GM12878 (cell line): ENCODE measurements around the gene LST1. TPM values are rescaled to one million over a fixed set of nuclear protein-coding genes. Genes with fewer than 3 reads are reported as not detected.

Source experiments
- ATF7 ChIP-seq: fragments of 450-650 bp; IDR thresholded peaks from 2 replicates; pipeline ENCODE4 v1.6.1; 2016; ENCODE audit warnings: low read depth, mild to moderate bottlenecking
- BCL11A ChIP-seq: IDR thresholded peaks from 2 replicates; pipeline ENCODE4 v1.6.1; 2011; ENCODE audit warnings: low read depth, low read length
- BHLHE40 ChIP-seq, 2 experiments: fragments of 450-650 bp in 1 of 2; IDR thresholded peaks; 2 replicates each; pipeline ENCODE4 v1.6.1; 2011 to 2017; ENCODE audit warnings: low read depth in 2 of 2, borderline replicate concordance in 1 of 2, improper control_type of control experiment in 1 of 2, low read length in 1 of 2, mild to moderate bottlenecking in 1 of 2
- CBX3 ChIP-seq: fragments of 200-600 bp; sonication (generic); IDR thresholded peaks from 2 replicates; pipeline ENCODE4 v1.6.1; 2016; ENCODE audit warnings: low read depth, borderline replicate concordance
- CEBPB ChIP-seq, 2 experiments: fragments of 150-350 bp in 1 of 2; IDR thresholded peaks; 2 replicates each; pipeline ENCODE4 v1.6.1; 2012 to 2014; ENCODE audit warnings: low read depth in 2 of 2, low read length in 2 of 2, borderline replicate concordance in 1 of 2, inconsistent platforms in 1 of 2
- CHD1 ChIP-seq: IDR thresholded peaks from 2 replicates; pipeline ENCODE4 v1.6.1; 2012; ENCODE audit warnings: low read depth, low read length, improper control_type of control experiment
- CTCF ChIP-seq, 3 experiments: IDR thresholded peaks in 2 of 3; conservative IDR thresholded peaks in 1 of 3; 2 replicates each; pipeline ENCODE4 v1.5.1; 2011; ENCODE audit warnings: low read depth in 3 of 3, low read length in 3 of 3, mild to moderate bottlenecking in 3 of 3, control low read depth in 2 of 3, moderate library complexity in 2 of 3, inconsistent platforms in 1 of 3, mixed read lengths in 1 of 3; ENCODE audit not compliant: control insufficient read depth in 2 of 3, insufficient read depth in 1 of 3; ENCODE audit errors: extremely low read depth in 1 of 3
- ELK1 ChIP-seq: IDR thresholded peaks from 2 replicates; pipeline ENCODE4 v1.6.1; 2012; ENCODE audit warnings: low read depth, low read length, improper control_type of control experiment
- EZH2 ChIP-seq: IDR thresholded peaks from 2 replicates; pipeline ENCODE4 v1.6.1; 2012; ENCODE audit warnings: low read depth, mild to moderate bottlenecking, control low read depth, inconsistent platforms, low read length, borderline replicate concordance; ENCODE audit not compliant: control insufficient read depth
- HCFC1 ChIP-seq: fragments of 150-350 bp; IDR thresholded peaks from 2 replicates; pipeline ENCODE4 v1.6.1; 2014; ENCODE audit warnings: low read length
- MEF2A ChIP-seq: IDR thresholded peaks from 2 replicates; pipeline ENCODE4 v1.6.1; 2011; ENCODE audit warnings: low read depth, mild to moderate bottlenecking, low read length, moderate library complexity; ENCODE audit not compliant: insufficient read depth
- MLLT1 ChIP-seq: fragments of 450-650 bp; IDR thresholded peaks from 2 replicates; pipeline ENCODE4 v1.6.1; 2016; ENCODE audit warnings: mild to moderate bottlenecking
- MXI1 ChIP-seq: fragments of 150-350 bp; IDR thresholded peaks from 2 replicates; pipeline ENCODE4 v1.6.1; 2011; ENCODE audit warnings: low read depth, mild to moderate bottlenecking, inconsistent platforms, low read length, improper control_type of control experiment
- MYB ChIP-seq: fragments of 150-350 bp; IDR thresholded peaks from 2 replicates; pipeline ENCODE4 v1.6.1; 2014; ENCODE audit warnings: mild to moderate bottlenecking, low read depth, low read length, borderline replicate concordance
- NBN ChIP-seq: fragments of 450-650 bp; IDR thresholded peaks from 2 replicates; pipeline ENCODE4 v1.6.1; 2016
- NFYA ChIP-seq: IDR thresholded peaks from 2 replicates; pipeline ENCODE4 v1.6.1; 2011; ENCODE audit warnings: low read depth, mild to moderate bottlenecking, low read length, improper control_type of control experiment, borderline replicate concordance
- POLR2A ChIP-seq: IDR thresholded peaks from 2 replicates; pipeline ENCODE4 v1.6.1; 2011; ENCODE audit warnings: low read depth, mild to moderate bottlenecking, low read length
- RB1 ChIP-seq: fragments of 450-650 bp; formaldehyde crosslinking; IDR thresholded peaks from 2 replicates; pipeline ENCODE4 v1.6.1; 2017; ENCODE audit warnings: mild to moderate bottlenecking, borderline replicate concordance
- SIN3A ChIP-seq: IDR thresholded peaks from 2 replicates; pipeline ENCODE4 v1.6.1; 2012; ENCODE audit warnings: low read depth, low read length, improper control_type of control experiment
- SMAD5 ChIP-seq: IDR thresholded peaks from 2 replicates; pipeline ENCODE4 v1.6.1; 2016; ENCODE audit warnings: antibody characterized with exemption, low read depth
- SPI1 ChIP-seq: IDR thresholded peaks from 2 replicates; pipeline ENCODE4 v1.6.1; 2011; ENCODE audit warnings: low read depth, mild to moderate bottlenecking, low read length, moderate library complexity, borderline replicate concordance; ENCODE audit not compliant: insufficient read depth
- ZBTB4 ChIP-seq: fragments of 450-650 bp; formaldehyde crosslinking; IDR thresholded peaks from 2 replicates; pipeline ENCODE4 v1.4.0; 2022; ENCODE audit warnings: mild to moderate bottlenecking, moderate library complexity
- ZNF622 ChIP-seq: fragments of 450-650 bp; IDR thresholded peaks from 2 replicates; pipeline ENCODE4 v1.6.1; 2017; ENCODE audit warnings: mild to moderate bottlenecking, inconsistent platforms
- ZZZ3 ChIP-seq: IDR thresholded peaks from 2 replicates; pipeline ENCODE4 v1.6.1; 2011; ENCODE audit warnings: low read depth; ENCODE audit not compliant: control insufficient read depth, insufficient read length
- polyA plus RNA-seq, 11 experiments: library from polyadenylated mRNA; depleted of rRNA in 4 of 11; unstranded in 6 of 11; stranded (reverse) in 5 of 11; fragments of >200 nt; fragmentation: Nextera tagmentation in 4 of 11; fragmentation: Illumina TruSeq in 1 of 11; extraction: Ambion mirVana in 4 of 11; extraction: Trizol in 1 of 11; gene quantifications; 1 replicate in 1 of 11; 2 replicates in 10 of 11; pipeline versions ENCODE4 v1.2.1 to v1.2.3, GENCODE V29; 2011 to 2016; ENCODE audit warnings: inconsistent platforms in 2 of 11, missing spikeins in 2 of 11, low read depth in 1 of 11
- total RNA-seq, 4 experiments: library from RNA; depleted of rRNA in 3 of 4; stranded (reverse); fragments of >200 nt in 3 of 4; fragmentation: Illumina TruSeq in 1 of 4; extraction: Trizol in 1 of 4; gene quantifications; 2 replicates each; pipeline versions ENCODE4 v1.2.1 to v1.2.3, GENCODE V29; 2013 to 2021

Gene LST1
- total and polyA plus RNA-seq, 10 of the 15 experiments (the other 5 are each of a cell fraction or from before 2014, with no cell fraction given) = 4.1 to 35.5 (median 16.4) TPM

- TF ChIP-seq MEF2A (peak; percentile 61; the same call in 1 of the 2 replicates), BHLHE40 (IDR thresholded peaks at IDR 0.05; ENCODE audit: borderline replicate concordance in 1 of 2, low read depth in 2 of 2, low read length in 1 of 2) (peak; percentile 99 to 100), MLLT1 (0 out of 2 replicates have a peak, but pooled peaks have one; percentile 61), CTCF (IDR thresholded peaks at IDR 0.05 in 2 of 3, conservative IDR thresholded peaks at IDR 0.05 in 1 of 3; ENCODE audit: control insufficient read depth in 2 of 3, extremely low read depth in 1 of 3, insufficient read depth in 1 of 3, low read depth in 3 of 3, low read length in 3 of 3) (no peak), CHD1 (no peak), EZH2 (no peak), HCFC1 (no peak), SMAD5 (no peak), SIN3A (no peak), CBX3 (no peak), ZZZ3 (no peak), ATF7 (peak; percentile 75), RB1 (no peak), MXI1 (no peak), POLR2A (no peak), SPI1 (peak; percentile 61; the same call in 1 of the 2 replicates), MYB (peak; percentile 82; the same call in 1 of the 2 replicates), ZNF622 (no peak), CEBPB (IDR thresholded peaks at IDR 0.05; ENCODE audit: borderline replicate concordance in 1 of 2, low read depth in 2 of 2, low read length in 2 of 2) (no peak), NFYA (no peak), NBN (peak; percentile 95), BCL11A (peak; percentile 82), ELK1 (no peak), ZBTB4 (no peak)
Measured at GRCh38 chr6:31568537-31568961, 17.5 kb upstream of the LST1 start (continued).
